Neural cell (in vitro differentiated cells): ENCODE measurements around the gene C3orf33. TPM values are rescaled to one million over a fixed set of nuclear protein-coding genes. Genes with fewer than 3 reads are reported as not detected.

ENCODE experiments used
- H2AFZ ChIP-seq: fragments of 200-600, 300-800 bp; sonication (generic), shearing (Covaris generic); 2 replicates; pipeline ENCODE4 v1.6.0; 2014; ENCODE audit warnings: low read depth, mild to moderate bottlenecking, antibody characterized with exemption, low read length, moderate library complexity
- H3F3A ChIP-seq: fragments of 200-600 bp; shearing (Covaris generic); 2 replicates; pipeline ENCODE4 v1.6.1; 2016; ENCODE audit warnings: mild to moderate bottlenecking, moderate library complexity, mixed read lengths, antibody characterized with exemption, low read length; ENCODE audit not compliant: insufficient read depth, poor library complexity, severe bottlenecking
- H3K27ac ChIP-seq: fragments of 200-600, 300-800 bp; sonication (generic), shearing (Covaris generic); 2 replicates; pipeline ENCODE4 v1.5.1; 2014; ENCODE audit warnings: mild to moderate bottlenecking, low read length, moderate library complexity
- H3K27me3 ChIP-seq: fragments of 300-800, 200-600 bp; sonication (generic), shearing (Covaris generic); 2 replicates; pipeline ENCODE4 v1.6.0; 2014; ENCODE audit warnings: mild to moderate bottlenecking, low read depth, low read length, moderate library complexity; ENCODE audit not compliant: insufficient read depth
- H3K36me3 ChIP-seq: fragments of 300-800, 200-600 bp; sonication (generic), shearing (Covaris generic); 2 replicates; pipeline ENCODE4 v1.5.1; 2014; ENCODE audit warnings: mild to moderate bottlenecking, antibody characterized with exemption, low read length, moderate library complexity; ENCODE audit not compliant: insufficient read depth
- H3K4me2 ChIP-seq: fragments of 300-800, 200-600 bp; sonication (generic), shearing (Covaris generic); 2 replicates; pipeline ENCODE4 v1.6.0; 2014; ENCODE audit warnings: mild to moderate bottlenecking, low read length
- H3K4me3 ChIP-seq: fragments of 300-800, 200-600 bp; sonication (generic), shearing (Covaris generic); 2 replicates; pipeline ENCODE4 v1.5.1; 2014; ENCODE audit warnings: mild to moderate bottlenecking, low read length, moderate library complexity
- H3K79me2 ChIP-seq: fragments of 200-600 bp; shearing (Covaris generic); replicated peaks from 2 replicates; pipeline ENCODE4 v1.6.0; 2014; ENCODE audit warnings: mild to moderate bottlenecking, low read length, moderate library complexity; ENCODE audit not compliant: insufficient read depth
- H3K9ac ChIP-seq: fragments of 300-800, 200-600 bp; sonication (generic), shearing (Covaris generic); 2 replicates; pipeline ENCODE4 v1.6.1; 2016; ENCODE audit warnings: mild to moderate bottlenecking, low read length, mixed read lengths
- H3K9me2 ChIP-seq: fragments of 200-600 bp; shearing (Covaris generic); 2 replicates; pipeline ENCODE4 v1.6.1; 2016; ENCODE audit warnings: mild to moderate bottlenecking, low read length, mixed read lengths; ENCODE audit not compliant: insufficient read depth
- H3K9me3 ChIP-seq: fragments of 200-600, 300-800 bp; sonication (generic), shearing (Covaris generic); 2 replicates; pipeline ENCODE4 v1.6.1; 2016; ENCODE audit warnings: mild to moderate bottlenecking, mixed run types, low read length, moderate library complexity, mixed read lengths
- H4K20me1 ChIP-seq: fragments of 200-600 bp; shearing (Covaris generic); 2 replicates; pipeline ENCODE4 v1.6.1; 2016; ENCODE audit warnings: mild to moderate bottlenecking, mixed run types; ENCODE audit not compliant: insufficient read depth
- EP300 ChIP-seq: fragments of 450-650 bp; conservative IDR thresholded peaks from 2 replicates; pipeline ENCODE4 v1.6.1; 2014; ENCODE audit warnings: antibody characterized with exemption, mild to moderate bottlenecking, moderate library complexity; ENCODE audit not compliant: poor library complexity, severe bottlenecking
- EZH2 ChIP-seq: fragments of 200-600, 300-800 bp; shearing (Covaris generic), sonication (generic); IDR thresholded peaks from 2 replicates; pipeline ENCODE4 v1.6.1; 2014; ENCODE audit warnings: antibody characterized with exemption, low read length, borderline replicate concordance, mild to moderate bottlenecking; ENCODE audit not compliant: insufficient read depth, poor library complexity, severe bottlenecking
- MXI1 ChIP-seq: fragments of 450-650 bp; conservative IDR thresholded peaks from 2 replicates; pipeline ENCODE4 v1.6.1; 2014; ENCODE audit warnings: antibody characterized with exemption, mild to moderate bottlenecking; ENCODE audit not compliant: poor library complexity, severe bottlenecking
- POLR2AphosphoS5 ChIP-seq: IDR thresholded peaks from 2 replicates; pipeline ENCODE4 v1.6.1; 2012
- RAD21 ChIP-seq: fragments of 450-650 bp; conservative IDR thresholded peaks from 2 replicates; pipeline ENCODE4 v1.6.1; 2014; ENCODE audit warnings: antibody characterized with exemption, mild to moderate bottlenecking, moderate library complexity
- SMC3 ChIP-seq: fragments of 450-650 bp; conservative IDR thresholded peaks from 2 replicates; pipeline ENCODE4 v1.6.1; 2014; ENCODE audit warnings: antibody characterized with exemption, mild to moderate bottlenecking, moderate library complexity; ENCODE audit not compliant: poor library complexity
- TAF1 ChIP-seq: IDR thresholded peaks from 2 replicates; pipeline ENCODE4 v1.6.1; 2012; ENCODE audit warnings: low read depth
- polyA plus RNA-seq: library from polyadenylated mRNA; depleted of rRNA; stranded (reverse); fragments of >200 nt; gene quantifications from 2 replicates; pipeline ENCODE4 v1.2.3, GENCODE V29; 2014
- TF ChIP-seq, protein P1 (sequence below): fragments of 450-650 bp; IDR thresholded peaks from 2 replicates; pipeline ENCODE4 v1.5.1; 2014; ENCODE audit warnings: antibody characterized with exemption, mild to moderate bottlenecking, moderate library complexity; ENCODE audit not compliant: poor library complexity, severe bottlenecking
- TF ChIP-seq, protein P2 (sequence below): IDR thresholded peaks from 2 replicates; pipeline ENCODE4 v1.6.1; 2012; ENCODE audit warnings: borderline replicate concordance

The C3orf33 gene
- polyA plus RNA-seq, 1 donor from 2014 or later = 9.8 TPM

DNA sequence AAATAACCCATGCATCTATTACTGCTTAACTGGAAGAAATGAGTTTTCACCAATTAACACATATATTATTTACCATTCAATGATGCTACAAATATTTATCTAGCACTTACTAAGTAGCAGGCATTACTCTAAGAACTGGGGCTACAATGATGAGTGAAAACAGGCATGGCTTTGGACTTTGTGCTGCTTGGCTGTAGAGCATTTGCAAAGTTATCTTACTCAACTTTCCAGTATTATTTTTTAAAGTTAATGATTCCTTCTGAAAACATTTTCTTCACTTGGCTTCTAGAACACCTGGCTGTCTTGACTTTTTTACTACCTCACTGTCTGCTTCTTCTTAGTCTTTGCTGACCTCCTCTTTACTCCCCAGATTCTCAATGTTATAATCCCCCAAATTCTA, 1.8 kb downstream of the C3orf33 start:
- Histone ChIP-seq H3F3A (no peaks in the 10 kb centered on the region), H2AFZ (no peak overlapping the region), H3K4me3 (no peak overlapping the region), H3K9me2 (no peaks in the 10 kb centered on the region), H3K36me3 (no peaks in the 10 kb centered on the region), H3K9ac (no peak overlapping the region), H3K79me2 (no peaks in the 10 kb centered on the region), H3K9me3 (no peaks in the 10 kb centered on the region), H3K4me2 (no peak overlapping the region), H4K20me1 (no peaks in the 10 kb centered on the region), H3K27me3 (no peaks in the 10 kb centered on the region), H3K27ac (no peak overlapping the region)
- no peak for TF ChIP-seq EP300
- TF ChIP-seq EZH2 = no peak
- no peak for TF ChIP-seq RAD21
- TF ChIP-seq TAF1 = no peak

DNA sequence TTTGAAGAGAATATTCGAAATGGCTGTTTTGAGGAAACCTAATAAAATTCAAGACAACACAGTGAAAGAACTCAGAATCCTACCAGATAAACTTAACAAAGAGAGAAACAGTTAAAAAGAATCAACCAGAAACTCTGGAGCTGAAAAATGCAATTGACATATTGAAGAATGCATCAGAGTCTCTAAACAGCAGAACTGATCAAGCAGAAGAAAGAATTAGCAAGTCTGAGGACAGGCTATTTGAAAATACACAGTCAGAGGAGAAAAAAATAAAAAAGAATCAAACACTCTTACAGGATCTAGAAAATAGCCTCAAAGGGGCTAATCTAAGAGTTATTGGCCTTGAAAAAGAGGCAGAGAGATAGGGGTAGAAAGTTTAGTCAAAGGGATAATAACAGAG, 13.5 kb downstream of the C3orf33 start:
- H2AFZ ChIP-seq = no peak overlapping the region

More for the DNA sequence above, 13.5 kb downstream of the C3orf33 start:
- Histone ChIP-seq H3K79me2 (no peaks in the 10 kb centered on the region), H3K4me3 (no peak overlapping the region), H3K36me3 (no peaks in the 10 kb centered on the region), H3K4me2 (no peak overlapping the region), H3K9me3 (no peaks in the 10 kb centered on the region), H3K27ac (no peak overlapping the region), H3K27me3 (no peaks in the 10 kb centered on the region), H3K9me2 (no peaks in the 10 kb centered on the region), H3F3A (no peaks in the 10 kb centered on the region), H4K20me1 (no peaks in the 10 kb centered on the region), H3K9ac (no peak overlapping the region)
- TF ChIP-seq TAF1 (no peak), SMC3 (no peak), MXI1 (no peak), EP300 (no peak), RAD21 (no peak), EZH2 (no peak), POLR2AphosphoS5 (no peak)
- TF ChIP-seq, protein P1, sequence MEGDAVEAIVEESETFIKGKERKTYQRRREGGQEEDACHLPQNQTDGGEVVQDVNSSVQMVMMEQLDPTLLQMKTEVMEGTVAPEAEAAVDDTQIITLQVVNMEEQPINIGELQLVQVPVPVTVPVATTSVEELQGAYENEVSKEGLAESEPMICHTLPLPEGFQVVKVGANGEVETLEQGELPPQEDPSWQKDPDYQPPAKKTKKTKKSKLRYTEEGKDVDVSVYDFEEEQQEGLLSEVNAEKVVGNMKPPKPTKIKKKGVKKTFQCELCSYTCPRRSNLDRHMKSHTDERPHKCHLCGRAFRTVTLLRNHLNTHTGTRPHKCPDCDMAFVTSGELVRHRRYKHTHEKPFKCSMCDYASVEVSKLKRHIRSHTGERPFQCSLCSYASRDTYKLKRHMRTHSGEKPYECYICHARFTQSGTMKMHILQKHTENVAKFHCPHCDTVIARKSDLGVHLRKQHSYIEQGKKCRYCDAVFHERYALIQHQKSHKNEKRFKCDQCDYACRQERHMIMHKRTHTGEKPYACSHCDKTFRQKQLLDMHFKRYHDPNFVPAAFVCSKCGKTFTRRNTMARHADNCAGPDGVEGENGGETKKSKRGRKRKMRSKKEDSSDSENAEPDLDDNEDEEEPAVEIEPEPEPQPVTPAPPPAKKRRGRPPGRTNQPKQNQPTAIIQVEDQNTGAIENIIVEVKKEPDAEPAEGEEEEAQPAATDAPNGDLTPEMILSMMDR = no peak
- TF ChIP-seq, protein P2, sequence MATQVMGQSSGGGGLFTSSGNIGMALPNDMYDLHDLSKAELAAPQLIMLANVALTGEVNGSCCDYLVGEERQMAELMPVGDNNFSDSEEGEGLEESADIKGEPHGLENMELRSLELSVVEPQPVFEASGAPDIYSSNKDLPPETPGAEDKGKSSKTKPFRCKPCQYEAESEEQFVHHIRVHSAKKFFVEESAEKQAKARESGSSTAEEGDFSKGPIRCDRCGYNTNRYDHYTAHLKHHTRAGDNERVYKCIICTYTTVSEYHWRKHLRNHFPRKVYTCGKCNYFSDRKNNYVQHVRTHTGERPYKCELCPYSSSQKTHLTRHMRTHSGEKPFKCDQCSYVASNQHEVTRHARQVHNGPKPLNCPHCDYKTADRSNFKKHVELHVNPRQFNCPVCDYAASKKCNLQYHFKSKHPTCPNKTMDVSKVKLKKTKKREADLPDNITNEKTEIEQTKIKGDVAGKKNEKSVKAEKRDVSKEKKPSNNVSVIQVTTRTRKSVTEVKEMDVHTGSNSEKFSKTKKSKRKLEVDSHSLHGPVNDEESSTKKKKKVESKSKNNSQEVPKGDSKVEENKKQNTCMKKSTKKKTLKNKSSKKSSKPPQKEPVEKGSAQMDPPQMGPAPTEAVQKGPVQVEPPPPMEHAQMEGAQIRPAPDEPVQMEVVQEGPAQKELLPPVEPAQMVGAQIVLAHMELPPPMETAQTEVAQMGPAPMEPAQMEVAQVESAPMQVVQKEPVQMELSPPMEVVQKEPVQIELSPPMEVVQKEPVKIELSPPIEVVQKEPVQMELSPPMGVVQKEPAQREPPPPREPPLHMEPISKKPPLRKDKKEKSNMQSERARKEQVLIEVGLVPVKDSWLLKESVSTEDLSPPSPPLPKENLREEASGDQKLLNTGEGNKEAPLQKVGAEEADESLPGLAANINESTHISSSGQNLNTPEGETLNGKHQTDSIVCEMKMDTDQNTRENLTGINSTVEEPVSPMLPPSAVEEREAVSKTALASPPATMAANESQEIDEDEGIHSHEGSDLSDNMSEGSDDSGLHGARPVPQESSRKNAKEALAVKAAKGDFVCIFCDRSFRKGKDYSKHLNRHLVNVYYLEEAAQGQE = no peak
